WTC11 (cell line): ENCODE measurements around the gene SIGLEC14. TPM values are rescaled to one million over a fixed set of nuclear protein-coding genes. Genes with fewer than 3 reads are reported as not detected.

Experiments
- ATAC-seq: fragments of 200-7000 bp; cut with Tn5 transposase; 2 replicates; pipeline ENCODE4 v1.10.0; 2021; ENCODE audit warnings: mild to moderate bottlenecking, moderate library complexity
- CTCF ChIA-PET: fragments of 300-600 bp; sonication (Branson Sonifier 250); formaldehyde crosslinking; loops from one replicate; lab custom pipeline; 2021; ENCODE audit warnings: antibody characterized with exemption; lab: Charles Lee
- POLR2A ChIA-PET: fragments of 350-600 bp; sonication (Branson Sonifier 250); formaldehyde crosslinking; loops from one replicate; lab custom pipeline; 2021; ENCODE audit warnings: antibody characterized with exemption; lab: Charles Lee
- DNase-seq: peaks from one replicate; pipeline ENCODE4 v3.0.0; 2021; ENCODE audit warnings: low spot score
- H3K27ac Mint-ChIP-seq: 2 replicates; pipeline ENCODE4 v1.8.0; 2021; ENCODE audit warnings: mixed read lengths
- H3K27me3 Mint-ChIP-seq: 2 replicates; pipeline ENCODE4 v1.8.0; 2021; ENCODE audit warnings: low read depth, mild to moderate bottlenecking, moderate library complexity, mixed read lengths
- H3K36me3 Mint-ChIP-seq: 2 replicates; pipeline ENCODE4 v1.8.0; 2021; ENCODE audit warnings: mixed read lengths
- H3K4me1 Mint-ChIP-seq: 2 replicates; pipeline ENCODE4 v1.8.0; 2022; ENCODE audit warnings: mixed read lengths
- H3K4me3 Mint-ChIP-seq: 2 replicates; pipeline ENCODE4 v1.8.0; 2021; ENCODE audit warnings: mild to moderate bottlenecking, moderate library complexity, mixed read lengths
- H3K9me3 Mint-ChIP-seq: 2 replicates; pipeline ENCODE4 v1.8.0; 2021; ENCODE audit warnings: mixed read lengths
- ETV6 ChIP-seq: sonication (generic); formaldehyde crosslinking; IDR thresholded peaks from 2 replicates; pipeline ENCODE4 v1.8.1; 2022; ENCODE audit warnings: mild to moderate bottlenecking, missing genetic modification reagents
- FOXP1 ChIP-seq: sonication (generic); formaldehyde crosslinking; IDR thresholded peaks from 2 replicates; pipeline ENCODE4 v1.8.0; 2022; ENCODE audit warnings: missing genetic modification reagents, mild to moderate bottlenecking, moderate library complexity, borderline replicate concordance
- GRHL2 ChIP-seq: fragments of 250-450 bp; sonication (Bioruptor Pico); IDR thresholded peaks from 2 replicates; pipeline ENCODE4 v1.8.0; 2022; ENCODE audit warnings: mild to moderate bottlenecking, moderate library complexity; ENCODE audit not compliant: insufficient replicate concordance, severe bottlenecking
- GTF2I ChIP-seq: fragments of 250-450 bp; sonication (Bioruptor Pico); conservative IDR thresholded peaks from 2 replicates; pipeline ENCODE4 v1.4.0; 2021; ENCODE audit warnings: mild to moderate bottlenecking
- KAT7 ChIP-seq: sonication (generic); formaldehyde crosslinking; IDR thresholded peaks from 2 replicates; pipeline ENCODE4 v1.8.1; 2023; ENCODE audit warnings: missing genetic modification reagents, mild to moderate bottlenecking, borderline replicate concordance
- RELA ChIP-seq: sonication (generic); formaldehyde crosslinking; IDR thresholded peaks from 2 replicates; pipeline ENCODE4 v1.8.1; 2022; ENCODE audit warnings: missing genetic modification reagents, mild to moderate bottlenecking, borderline replicate concordance
- SMAD3 ChIP-seq: sonication (generic); formaldehyde crosslinking; IDR thresholded peaks from 2 replicates; pipeline ENCODE4 v1.8.0; 2022; ENCODE audit warnings: missing genetic modification reagents, mild to moderate bottlenecking, borderline replicate concordance
- SOX15 ChIP-seq: fragments of 250-450 bp; sonication (Bioruptor Pico); IDR thresholded peaks from 2 replicates; pipeline ENCODE4 v1.9.0; 2021; ENCODE audit warnings: mild to moderate bottlenecking
- TEAD1 ChIP-seq: sonication (generic); formaldehyde crosslinking; IDR thresholded peaks from 2 replicates; pipeline ENCODE4 v1.8.0; 2022; ENCODE audit warnings: mild to moderate bottlenecking, missing genetic modification reagents
- ZNF232 ChIP-seq: sonication (generic); formaldehyde crosslinking; IDR thresholded peaks from 2 replicates; pipeline ENCODE4 v1.8.0; 2022; ENCODE audit warnings: mild to moderate bottlenecking, missing genetic modification reagents
- ZNF416 ChIP-seq: fragments of 250-450 bp; sonication (Bioruptor Pico); IDR thresholded peaks from 2 replicates; pipeline ENCODE4 v1.9.0; 2021; ENCODE audit warnings: mild to moderate bottlenecking, inconsistent platforms
- total RNA-seq: library from RNA; stranded (reverse); gene quantifications from 3 replicates; pipeline ENCODE4 v1.2.3, GENCODE V29; 2021
- TF ChIP-seq, protein P1 (sequence below): sonication (generic); formaldehyde crosslinking; IDR thresholded peaks from 2 replicates; pipeline ENCODE4 v1.8.1; 2023; ENCODE audit warnings: mild to moderate bottlenecking, missing genetic modification reagents, moderate library complexity
- TF ChIP-seq, protein P2 (sequence below): sonication (generic); formaldehyde crosslinking; IDR thresholded peaks from 2 replicates; pipeline ENCODE4 v1.8.1; 2023; ENCODE audit warnings: mild to moderate bottlenecking, missing genetic modification reagents
- TF ChIP-seq, protein P3 (sequence below): sonication (generic); formaldehyde crosslinking; IDR thresholded peaks from 2 replicates; pipeline ENCODE4 v1.8.1; 2023; ENCODE audit warnings: mild to moderate bottlenecking, missing genetic modification reagents, borderline replicate concordance
- TF ChIP-seq, protein P4 (sequence below): sonication (generic); formaldehyde crosslinking; IDR thresholded peaks from 2 replicates; pipeline ENCODE4 v1.8.0; 2023; ENCODE audit warnings: missing genetic modification reagents, mild to moderate bottlenecking, borderline replicate concordance

The SIGLEC14 gene
- total RNA-seq, 1 experiment from 2014 or later, result not detected

DNA sequence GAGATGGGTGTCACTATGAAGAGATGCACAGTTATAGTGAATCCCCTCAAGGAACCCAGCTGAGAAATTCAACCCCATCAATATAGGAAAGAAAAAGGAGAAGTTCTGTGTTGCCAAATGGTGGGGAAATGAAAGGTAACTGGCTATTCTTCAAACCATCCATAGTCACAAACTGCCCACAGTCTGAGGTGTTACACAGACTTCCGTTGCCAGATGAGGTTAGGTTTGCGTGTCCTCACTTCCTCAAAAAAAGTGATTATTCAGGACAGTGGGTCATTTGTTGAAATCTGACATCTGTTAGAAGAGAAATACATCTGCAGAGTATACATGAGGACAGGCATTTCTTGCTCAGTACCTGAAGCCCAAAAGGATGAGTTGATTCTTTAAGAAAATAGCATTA lies 25.4 kb downstream of the SIGLEC14 start:
- ChIA-PET CTCF (interaction anchor here (0.8 to 1.4 kb wide), 2 partner anchors 13 to 36 kb away, joined by 3 read pairs; no protein-coding TSS in a partner anchor), POLR2A (no interaction called here)
- H3K27me3 Mint-ChIP-seq, result peaks cover 11% of the 10 kb centered on the region
- peaks cover 10% of the 10 kb centered on the region for H3K9me3 Mint-ChIP-seq
- no peak overlapping the region for H3K27ac Mint-ChIP-seq
- H3K36me3 Mint-ChIP-seq, result no peaks in the 10 kb centered on the region
- DNase-seq (no peak), ATAC-seq (no peak)
- no peak for TF ChIP-seq RELA (CRISPR knock-in tag)
- TF ChIP-seq SMAD3 (CRISPR knock-in tag), result no peak
- TF ChIP-seq, protein P1, sequence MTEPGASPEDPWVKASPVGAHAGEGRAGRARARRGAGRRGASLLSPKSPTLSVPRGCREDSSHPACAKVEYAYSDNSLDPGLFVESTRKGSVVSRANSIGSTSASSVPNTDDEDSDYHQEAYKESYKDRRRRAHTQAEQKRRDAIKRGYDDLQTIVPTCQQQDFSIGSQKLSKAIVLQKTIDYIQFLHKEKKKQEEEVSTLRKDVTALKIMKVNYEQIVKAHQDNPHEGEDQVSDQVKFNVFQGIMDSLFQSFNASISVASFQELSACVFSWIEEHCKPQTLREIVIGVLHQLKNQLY (CRISPR knock-in tag), result no peak
- no peak for TF ChIP-seq ETV6
- no peak for TF ChIP-seq SOX15 (CRISPR knock-in tag)
- no peak for TF ChIP-seq TEAD1 (CRISPR knock-in tag)
- TF ChIP-seq ZNF232 (CRISPR knock-in tag), result no peak
- TF ChIP-seq FOXP1 (CRISPR knock-in tag), result no peak
- TF ChIP-seq, protein P2, sequence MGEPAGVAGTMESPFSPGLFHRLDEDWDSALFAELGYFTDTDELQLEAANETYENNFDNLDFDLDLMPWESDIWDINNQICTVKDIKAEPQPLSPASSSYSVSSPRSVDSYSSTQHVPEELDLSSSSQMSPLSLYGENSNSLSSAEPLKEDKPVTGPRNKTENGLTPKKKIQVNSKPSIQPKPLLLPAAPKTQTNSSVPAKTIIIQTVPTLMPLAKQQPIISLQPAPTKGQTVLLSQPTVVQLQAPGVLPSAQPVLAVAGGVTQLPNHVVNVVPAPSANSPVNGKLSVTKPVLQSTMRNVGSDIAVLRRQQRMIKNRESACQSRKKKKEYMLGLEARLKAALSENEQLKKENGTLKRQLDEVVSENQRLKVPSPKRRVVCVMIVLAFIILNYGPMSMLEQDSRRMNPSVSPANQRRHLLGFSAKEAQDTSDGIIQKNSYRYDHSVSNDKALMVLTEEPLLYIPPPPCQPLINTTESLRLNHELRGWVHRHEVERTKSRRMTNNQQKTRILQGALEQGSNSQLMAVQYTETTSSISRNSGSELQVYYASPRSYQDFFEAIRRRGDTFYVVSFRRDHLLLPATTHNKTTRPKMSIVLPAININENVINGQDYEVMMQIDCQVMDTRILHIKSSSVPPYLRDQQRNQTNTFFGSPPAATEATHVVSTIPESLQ, result no peak
- no peak for TF ChIP-seq ZNF416 (CRISPR knock-in tag)
- TF ChIP-seq GTF2I, result no peak
- H3K4me1 Mint-ChIP-seq, result no peaks in the 10 kb centered on the region
- H3K4me3 Mint-ChIP-seq, result no peak overlapping the region

GRCh38 chr19:51615991-51616390 lies 30.6 kb downstream of the SIGLEC14 start:
- Mint-ChIP-seq H3K9me3 (peaks cover 8% of the 10 kb centered on the region), H3K36me3 (no peaks in the 10 kb centered on the region), H3K27me3 (peaks cover 57% of the 10 kb centered on the region), H3K4me3 (no peak overlapping the region), H3K4me1 (no peaks in the 10 kb centered on the region), H3K27ac (no peak overlapping the region)
- ATAC-seq, result no peak
- no peak for DNase-seq
- POLR2A ChIA-PET, result no interaction called here
- TF ChIP-seq KAT7 (CRISPR knock-in tag), result no peak
- TF ChIP-seq, protein P3, sequence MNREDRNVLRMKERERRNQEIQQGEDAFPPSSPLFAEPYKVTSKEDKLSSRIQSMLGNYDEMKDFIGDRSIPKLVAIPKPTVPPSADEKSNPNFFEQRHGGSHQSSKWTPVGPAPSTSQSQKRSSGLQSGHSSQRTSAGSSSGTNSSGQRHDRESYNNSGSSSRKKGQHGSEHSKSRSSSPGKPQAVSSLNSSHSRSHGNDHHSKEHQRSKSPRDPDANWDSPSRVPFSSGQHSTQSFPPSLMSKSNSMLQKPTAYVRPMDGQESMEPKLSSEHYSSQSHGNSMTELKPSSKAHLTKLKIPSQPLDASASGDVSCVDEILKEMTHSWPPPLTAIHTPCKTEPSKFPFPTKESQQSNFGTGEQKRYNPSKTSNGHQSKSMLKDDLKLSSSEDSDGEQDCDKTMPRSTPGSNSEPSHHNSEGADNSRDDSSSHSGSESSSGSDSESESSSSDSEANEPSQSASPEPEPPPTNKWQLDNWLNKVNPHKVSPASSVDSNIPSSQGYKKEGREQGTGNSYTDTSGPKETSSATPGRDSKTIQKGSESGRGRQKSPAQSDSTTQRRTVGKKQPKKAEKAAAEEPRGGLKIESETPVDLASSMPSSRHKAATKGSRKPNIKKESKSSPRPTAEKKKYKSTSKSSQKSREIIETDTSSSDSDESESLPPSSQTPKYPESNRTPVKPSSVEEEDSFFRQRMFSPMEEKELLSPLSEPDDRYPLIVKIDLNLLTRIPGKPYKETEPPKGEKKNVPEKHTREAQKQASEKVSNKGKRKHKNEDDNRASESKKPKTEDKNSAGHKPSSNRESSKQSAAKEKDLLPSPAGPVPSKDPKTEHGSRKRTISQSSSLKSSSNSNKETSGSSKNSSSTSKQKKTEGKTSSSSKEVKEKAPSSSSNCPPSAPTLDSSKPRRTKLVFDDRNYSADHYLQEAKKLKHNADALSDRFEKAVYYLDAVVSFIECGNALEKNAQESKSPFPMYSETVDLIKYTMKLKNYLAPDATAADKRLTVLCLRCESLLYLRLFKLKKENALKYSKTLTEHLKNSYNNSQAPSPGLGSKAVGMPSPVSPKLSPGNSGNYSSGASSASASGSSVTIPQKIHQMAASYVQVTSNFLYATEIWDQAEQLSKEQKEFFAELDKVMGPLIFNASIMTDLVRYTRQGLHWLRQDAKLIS (CRISPR knock-in tag), result no peak
- TF ChIP-seq GRHL2 (CRISPR knock-in tag), result no peak
- TF ChIP-seq, protein P4, sequence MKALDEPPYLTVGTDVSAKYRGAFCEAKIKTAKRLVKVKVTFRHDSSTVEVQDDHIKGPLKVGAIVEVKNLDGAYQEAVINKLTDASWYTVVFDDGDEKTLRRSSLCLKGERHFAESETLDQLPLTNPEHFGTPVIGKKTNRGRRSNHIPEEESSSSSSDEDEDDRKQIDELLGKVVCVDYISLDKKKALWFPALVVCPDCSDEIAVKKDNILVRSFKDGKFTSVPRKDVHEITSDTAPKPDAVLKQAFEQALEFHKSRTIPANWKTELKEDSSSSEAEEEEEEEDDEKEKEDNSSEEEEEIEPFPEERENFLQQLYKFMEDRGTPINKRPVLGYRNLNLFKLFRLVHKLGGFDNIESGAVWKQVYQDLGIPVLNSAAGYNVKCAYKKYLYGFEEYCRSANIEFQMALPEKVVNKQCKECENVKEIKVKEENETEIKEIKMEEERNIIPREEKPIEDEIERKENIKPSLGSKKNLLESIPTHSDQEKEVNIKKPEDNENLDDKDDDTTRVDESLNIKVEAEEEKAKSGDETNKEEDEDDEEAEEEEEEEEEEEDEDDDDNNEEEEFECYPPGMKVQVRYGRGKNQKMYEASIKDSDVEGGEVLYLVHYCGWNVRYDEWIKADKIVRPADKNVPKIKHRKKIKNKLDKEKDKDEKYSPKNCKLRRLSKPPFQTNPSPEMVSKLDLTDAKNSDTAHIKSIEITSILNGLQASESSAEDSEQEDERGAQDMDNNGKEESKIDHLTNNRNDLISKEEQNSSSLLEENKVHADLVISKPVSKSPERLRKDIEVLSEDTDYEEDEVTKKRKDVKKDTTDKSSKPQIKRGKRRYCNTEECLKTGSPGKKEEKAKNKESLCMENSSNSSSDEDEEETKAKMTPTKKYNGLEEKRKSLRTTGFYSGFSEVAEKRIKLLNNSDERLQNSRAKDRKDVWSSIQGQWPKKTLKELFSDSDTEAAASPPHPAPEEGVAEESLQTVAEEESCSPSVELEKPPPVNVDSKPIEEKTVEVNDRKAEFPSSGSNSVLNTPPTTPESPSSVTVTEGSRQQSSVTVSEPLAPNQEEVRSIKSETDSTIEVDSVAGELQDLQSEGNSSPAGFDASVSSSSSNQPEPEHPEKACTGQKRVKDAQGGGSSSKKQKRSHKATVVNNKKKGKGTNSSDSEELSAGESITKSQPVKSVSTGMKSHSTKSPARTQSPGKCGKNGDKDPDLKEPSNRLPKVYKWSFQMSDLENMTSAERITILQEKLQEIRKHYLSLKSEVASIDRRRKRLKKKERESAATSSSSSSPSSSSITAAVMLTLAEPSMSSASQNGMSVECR (CRISPR knock-in tag), result no peak
- CTCF ChIA-PET, result interaction anchor here (0.6 to 1.6 kb wide), 4 partner anchors 13 to 138 kb away, joined by 3 to 7 read pairs (median 4); partner anchors contain the start of gene CEACAM18
